Stomach (tissue), 9 donors: ENCODE measurements around the gene GAN. TPM values are rescaled to one million over a fixed set of nuclear protein-coding genes. Genes with fewer than 3 reads are reported as not detected.
A peak's percentile ranks its signal among the peaks of the same experiment; 100 is the strongest.

ENCODE experiments used
- DNase-seq, 2 donors: peaks; one replicate each; pipeline versions ENCODE4 v3.0.0 to v3.0.0-alpha.2; 2013 to 2019
- H3K27ac ChIP-seq, 5 donors: fragments of 200-600 bp in 4 of 5; sonication (generic) in 4 of 5; one replicate each; pipeline ENCODE4 v1.5.1; 2013 to 2019; ENCODE audit warnings: mild to moderate bottlenecking in 1 of 5, moderate library complexity in 1 of 5
- H3K27me3 ChIP-seq, 3 donors: fragments of 200-600 bp; sonication (generic); one replicate each; pipeline ENCODE4 v1.5.1; 2017 to 2019; ENCODE audit warnings: mixed run types in 1 of 3
- H3K36me3 ChIP-seq, 4 donors: fragments of 200-600 bp; sonication (generic); 1 replicate in 3 of 4; 2 replicates in 1 of 4; pipeline ENCODE4 v1.5.1; 2016 to 2019
- H3K4me1 ChIP-seq, 4 donors: fragments of 200-600 bp; sonication (generic); one replicate each; pipeline ENCODE4 v1.5.1; 2016 to 2019
- H3K4me3 ChIP-seq, 4 donors: fragments of 200-600 bp; sonication (generic) in 3 of 4; one replicate each; pipeline ENCODE4 v1.5.1; 2016 to 2019; ENCODE audit warnings: mild to moderate bottlenecking in 1 of 4
- H3K9me3 ChIP-seq, 4 donors: fragments of 200-600 bp; sonication (generic); one replicate each; pipeline ENCODE4 v1.5.1; 2016 to 2019
- EP300 ChIP-seq: sonication (generic); formaldehyde crosslinking; IDR thresholded peaks from one replicate; pipeline ENCODE4 v1.6.1; 2017; ENCODE audit warnings: antibody characterized with exemption
- POLR2A ChIP-seq, 4 donors: fragments of 450-650 bp; IDR thresholded peaks; one replicate each; pipeline ENCODE4 v1.6.1; 2016; ENCODE audit warnings: antibody characterized with exemption in 4 of 4, control low read depth in 2 of 4, mild to moderate bottlenecking in 1 of 4, moderate library complexity in 1 of 4
- POLR2AphosphoS5 ChIP-seq, 3 donors: sonication (generic); formaldehyde crosslinking; IDR thresholded peaks; one replicate each; pipeline ENCODE4 v1.6.1; 2016; ENCODE audit warnings: antibody characterized with exemption in 3 of 3
- WGBS, 5 donors: extraction: QIAGEN DNeasy Blood & Tissue Kit in 3 of 5; methylation state at CpG; one replicate each; pipeline versions ENCODE4 v1.1.5 to v1.1.7; 2013 to 2018; 5-methylcytosine and 5-hydroxymethylcytosine counted together
- intact Hi-C: fragments of 100-400 bp; cut with DNase I; formaldehyde crosslinking; loops from one replicate; pipeline ENCODE4 v1.15.1; 2023; ENCODE audit warnings: low total_unique reads
- polyA plus RNA-seq, 3 donors: library from polyadenylated mRNA; stranded (reverse); fragments of 200-250 nt; gene quantifications; one replicate each; pipeline ENCODE4 v1.2.3, GENCODE V29; 2013
- total RNA-seq, 5 donors: library from RNA; depleted of rRNA; stranded (reverse); fragments of >200 nt; gene quantifications; one replicate each; pipeline versions ENCODE4 v1.1.0 to v1.2.3, GENCODE V29; 2014 to 2016
- TF ChIP-seq, protein P1 (sequence below), 7 experiments: fragments of 450-650 bp in 4 of 7; fragments of 200-600 bp in 3 of 7; sonication (generic) in 3 of 7; IDR thresholded peaks; one replicate each; pipeline ENCODE4 v1.5.1; 2016 to 2019; ENCODE audit warnings: antibody characterized with exemption in 7 of 7, control low read depth in 2 of 7, mild to moderate bottlenecking in 1 of 7
- donor health status: healthy with polysubstance abuse.
- donor health status: Bipolar disorder and iron deficiency.
- donor health status: healthy.

GAN gene
- total and polyA plus RNA-seq, 8 donors, result 0.56 to 38.5 (median 7.6) TPM

DNA sequence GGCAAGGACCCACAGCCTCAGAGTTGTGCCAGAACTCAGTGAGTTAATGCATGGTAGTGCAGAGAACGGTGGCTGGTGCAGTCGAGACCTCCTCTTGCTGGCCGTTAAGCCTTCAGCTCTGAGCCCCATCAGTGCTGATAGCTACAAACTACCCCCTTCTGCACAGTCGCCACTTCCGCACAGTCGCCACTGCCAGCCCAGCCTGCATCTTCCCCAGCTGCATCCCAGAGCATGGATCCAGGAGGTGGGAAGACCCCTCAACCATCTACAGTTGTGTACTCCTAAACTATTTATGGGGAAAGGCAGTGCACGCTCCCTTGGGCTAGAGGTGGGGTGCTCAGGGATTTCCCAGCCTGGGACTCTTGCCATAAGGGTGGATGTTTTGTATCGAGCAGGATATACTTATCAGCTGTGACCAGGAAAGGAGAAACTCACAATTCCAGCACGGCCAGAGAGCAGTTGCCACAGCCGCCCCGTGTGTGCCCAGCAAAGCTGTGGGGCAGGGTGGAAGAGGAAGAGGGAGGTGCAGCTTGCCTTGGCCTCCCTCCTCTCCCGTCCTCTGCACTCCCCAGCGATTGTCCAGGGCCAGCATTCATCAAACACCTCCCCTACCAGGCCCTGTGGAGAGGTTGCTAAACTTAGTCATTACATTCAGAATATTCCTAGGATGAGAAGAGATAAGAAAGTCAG lies 80.3 kb downstream of the GAN start:
- DNase-seq, result peak; percentile 45 to 65
- no peak for TF ChIP-seq POLR2A (IDR thresholded peaks at IDR 0.05)
- peak in 1 of 3 donors; percentile 21 for TF ChIP-seq POLR2AphosphoS5 (IDR thresholded peaks at IDR 0.05)
- no peak overlapping the region for H3K4me3 ChIP-seq
- H3K36me3 ChIP-seq, result peaks cover 0 to 25% (median 21%) of the 10 kb centered on the region in 4 donors
- peak overlapping the region; percentile 4 to 62 (median 59) for H3K27ac ChIP-seq
- no peaks in the 10 kb centered on the region for H3K27me3 ChIP-seq
- H3K4me1 ChIP-seq, result peaks cover 10 to 24% (median 13%) of the 10 kb centered on the region in 4 donors
- 19 to 43% (median 25%) methylated on average over 13 of the region's 13 CpGs for WGBS, 5 donors
- H3K9me3 ChIP-seq, result peaks cover 0 to 11% (median 8%) of the 10 kb centered on the region in 4 donors
- intact Hi-C loops, result no loop called here

- H3K4me3 ChIP-seq, result no peak overlapping the region
- peaks cover 10 to 24% (median 13%) of the 10 kb centered on the region in 4 donors for H3K4me1 ChIP-seq
- peaks cover 0 to 4% (median 2%) of the 10 kb centered on the region in 4 donors for H3K36me3 ChIP-seq
- intact Hi-C loops, result no loop called here
- DNase-seq, result no peak
- no peak overlapping the region for H3K27ac ChIP-seq
- WGBS, 5 donors, result 85 to 90% (median 87%) methylated on average over 19 to 21 of the region's 21 CpGs
- no peaks in the 10 kb centered on the region for H3K27me3 ChIP-seq
- TF ChIP-seq, protein P1, sequence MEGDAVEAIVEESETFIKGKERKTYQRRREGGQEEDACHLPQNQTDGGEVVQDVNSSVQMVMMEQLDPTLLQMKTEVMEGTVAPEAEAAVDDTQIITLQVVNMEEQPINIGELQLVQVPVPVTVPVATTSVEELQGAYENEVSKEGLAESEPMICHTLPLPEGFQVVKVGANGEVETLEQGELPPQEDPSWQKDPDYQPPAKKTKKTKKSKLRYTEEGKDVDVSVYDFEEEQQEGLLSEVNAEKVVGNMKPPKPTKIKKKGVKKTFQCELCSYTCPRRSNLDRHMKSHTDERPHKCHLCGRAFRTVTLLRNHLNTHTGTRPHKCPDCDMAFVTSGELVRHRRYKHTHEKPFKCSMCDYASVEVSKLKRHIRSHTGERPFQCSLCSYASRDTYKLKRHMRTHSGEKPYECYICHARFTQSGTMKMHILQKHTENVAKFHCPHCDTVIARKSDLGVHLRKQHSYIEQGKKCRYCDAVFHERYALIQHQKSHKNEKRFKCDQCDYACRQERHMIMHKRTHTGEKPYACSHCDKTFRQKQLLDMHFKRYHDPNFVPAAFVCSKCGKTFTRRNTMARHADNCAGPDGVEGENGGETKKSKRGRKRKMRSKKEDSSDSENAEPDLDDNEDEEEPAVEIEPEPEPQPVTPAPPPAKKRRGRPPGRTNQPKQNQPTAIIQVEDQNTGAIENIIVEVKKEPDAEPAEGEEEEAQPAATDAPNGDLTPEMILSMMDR (IDR thresholded peaks at IDR 0.05), result no peak
- no peak for TF ChIP-seq POLR2A (IDR thresholded peaks at IDR 0.05)
- no peak for TF ChIP-seq EP300
- no peak for TF ChIP-seq POLR2AphosphoS5 (IDR thresholded peaks at IDR 0.05)
- peaks cover 0 to 13% (median 10%) of the 10 kb centered on the region in 4 donors for H3K9me3 ChIP-seq
Measured at GRCh38 chr16:81397058-81397878, 82.5 kb downstream of the GAN start.

GRCh38 chr16:81397879-81398520 lies 83.2 kb downstream of the GAN start:
- intact Hi-C loops, result no loop called here
- Histone ChIP-seq H3K9me3 (peaks cover 0 to 13% (median 10%) of the 10 kb centered on the region in 4 donors), H3K4me1 (peaks cover 10 to 24% (median 13%) of the 10 kb centered on the region in 4 donors), H3K36me3 (no peaks in the 10 kb centered on the region), H3K4me3 (no peak overlapping the region), H3K27ac (no peak overlapping the region), H3K27me3 (no peaks in the 10 kb centered on the region)
- no peak for DNase-seq
- WGBS, 5 donors, result 75 to 82% (median 80%) methylated on average over 14 of the region's 14 CpGs
- TF ChIP-seq POLR2A (IDR thresholded peaks at IDR 0.05) (no peak), EP300 (no peak), POLR2AphosphoS5 (IDR thresholded peaks at IDR 0.05) (no peak)
- TF ChIP-seq, protein P1 (IDR thresholded peaks at IDR 0.05), result no peak

DNA sequence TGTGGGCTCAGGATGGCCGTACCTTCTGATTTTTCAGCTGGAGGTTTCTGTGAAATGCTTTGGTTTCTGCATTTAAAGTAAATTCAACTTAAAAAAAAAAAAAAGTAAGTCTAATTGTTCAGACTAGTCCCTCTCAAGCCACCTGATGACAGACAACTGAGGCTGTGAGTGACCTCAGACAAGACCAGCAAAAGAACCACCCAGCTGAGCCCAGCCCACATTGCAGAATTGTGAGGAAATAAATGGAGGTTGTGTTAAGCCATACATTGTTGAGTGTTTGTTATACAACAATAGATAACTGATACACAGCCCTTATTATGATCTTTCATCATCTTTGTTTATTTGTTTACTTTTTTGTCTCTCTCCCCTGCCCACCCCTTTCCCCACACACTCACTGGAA lies 85.1 kb downstream of the GAN start:
- no peaks in the 10 kb centered on the region for H3K36me3 ChIP-seq
- H3K4me3 ChIP-seq, result no peak overlapping the region
- WGBS, 5 donors, result 93 to 100% (median 96%) methylated on average over 1 of the region's 1 CpG
- no peak for DNase-seq
- no peaks in the 10 kb centered on the region for H3K27me3 ChIP-seq
- peaks cover 0 to 13% (median 10%) of the 10 kb centered on the region in 4 donors for H3K9me3 ChIP-seq
- H3K4me1 ChIP-seq, result peaks cover 15 to 33% (median 18%) of the 10 kb centered on the region in 4 donors
- TF ChIP-seq, protein P1 (IDR thresholded peaks at IDR 0.05), result no peak
- TF ChIP-seq POLR2A (IDR thresholded peaks at IDR 0.05) (no peak), POLR2AphosphoS5 (IDR thresholded peaks at IDR 0.05) (no peak), EP300 (no peak)
- no peak overlapping the region for H3K27ac ChIP-seq
- intact Hi-C loops, result loop anchor here (10.0 kb wide), 2 partner anchors 225 to 325 kb away; no protein-coding TSS in a partner anchor
